PC-3 (cell line): ENCODE data around the gene IPO8. TPM values are rescaled to one million over a fixed set of nuclear protein-coding genes. Genes with fewer than 3 reads are reported as not detected.
A peak's percentile ranks its signal among the peaks of the same experiment; 100 is the strongest.
"Not testable (repeated sequence)": the region's sequence is repeated elsewhere in the genome, so short reads cannot be mapped to it uniquely, and the experiment has no call there.

Experiments used
- ATAC-seq: fragments of 200-7000 bp; cut with Tn5 transposase; 2 replicates; pipeline ENCODE4 v1.9.1; 2020; ENCODE audit warnings: mild to moderate bottlenecking, moderate library complexity
- BruUV-seq: library from RNA; stranded (reverse); fragments of 400-500 nt; replicated peaks from 2 replicates; lab custom pipeline; 2021; lab: Mats Ljungman, UMichigan
- CTCF ChIA-PET: fragments of 300-600 bp; sonication (Branson Sonifier 250); formaldehyde crosslinking; loops from one replicate; lab custom pipeline; 2022; ENCODE audit warnings: antibody characterized with exemption; lab: Charles Lee
- POLR2A ChIA-PET: fragments of 300-600 bp; sonication (Branson Sonifier 250); formaldehyde crosslinking; loops from one replicate; lab custom pipeline; 2022; ENCODE audit warnings: antibody characterized with exemption; ENCODE audit not compliant: unreplicated experiment; lab: Charles Lee
- DNase-seq: peaks from one replicate; pipeline ENCODE4 v3.0.0-alpha.2; 2015
- H2AFZ ChIP-seq: fragments of 300-600 bp; sonication (generic); 2 replicates; pipeline ENCODE4 v1.6.0; 2016; ENCODE audit warnings: antibody characterized with exemption, low read length
- H3F3A ChIP-seq: fragments of 300-600 bp; sonication (generic); one replicate; pipeline ENCODE4 v1.6.0; 2017; ENCODE audit warnings: antibody characterized with exemption, low read length, control low read depth, mild to moderate bottlenecking; ENCODE audit not compliant: unreplicated experiment
- H3K27ac ChIP-seq: fragments of 300-600 bp; sonication (generic); 2 replicates; pipeline ENCODE4 v1.5.1; 2016; ENCODE audit warnings: mild to moderate bottlenecking, low read length
- H3K27me3 ChIP-seq: fragments of 300-600 bp; sonication (generic); 2 replicates; pipeline ENCODE4 v1.6.1; 2016; ENCODE audit warnings: low read length, mixed read lengths
- H3K36me3 ChIP-seq: fragments of 300-600 bp; sonication (generic); 2 replicates; pipeline ENCODE4 v1.6.1; 2016; ENCODE audit warnings: low read depth, mixed run types, low read length, mixed read lengths
- H3K4me1 ChIP-seq: fragments of 300-600 bp; sonication (generic); 2 replicates; pipeline ENCODE4 v1.5.1; 2016; ENCODE audit warnings: low read length; ENCODE audit not compliant: insufficient read depth
- H3K4me2 ChIP-seq: fragments of 300-600 bp; sonication (generic); 2 replicates; pipeline ENCODE4 v1.6.0; 2016; ENCODE audit warnings: low read length
- H3K4me3 ChIP-seq: fragments of 300-600 bp; sonication (generic); 2 replicates; pipeline ENCODE4 v1.5.1; 2016; ENCODE audit warnings: mild to moderate bottlenecking, low read length, mixed read lengths
- H3K79me2 ChIP-seq: fragments of 300-600 bp; sonication (generic); 2 replicates; pipeline ENCODE4 v1.6.1; 2017; ENCODE audit warnings: low read length, mixed read lengths
- H3K9ac ChIP-seq: fragments of 300-600 bp; sonication (generic); 2 replicates; pipeline ENCODE4 v1.6.0; 2016; ENCODE audit warnings: mild to moderate bottlenecking, low read length
- H3K9me2 ChIP-seq: fragments of 300-600 bp; sonication (generic); replicated peaks from 2 replicates; pipeline ENCODE4 v1.6.1; 2016; ENCODE audit warnings: mixed run types, low read length, mixed read lengths
- H3K9me3 ChIP-seq: fragments of 300-600 bp; sonication (generic); 2 replicates; pipeline ENCODE4 v1.6.1; 2016; ENCODE audit warnings: low read length, mixed read lengths
- H4K20me1 ChIP-seq: fragments of 300-600 bp; sonication (generic); 2 replicates; pipeline ENCODE4 v1.6.1; 2016; ENCODE audit warnings: low read length, mixed read lengths
- EZH2 ChIP-seq: fragments of 300-600 bp; sonication (generic); IDR thresholded peaks from one replicate; pipeline ENCODE4 v1.6.1; 2017; ENCODE audit warnings: antibody characterized with exemption, mild to moderate bottlenecking, low read length; ENCODE audit not compliant: unreplicated experiment
- EZH2phosphoT487 ChIP-seq: fragments of 300-600 bp; sonication (generic); IDR thresholded peaks from 2 replicates; pipeline ENCODE4 v1.6.1; 2018; ENCODE audit warnings: mild to moderate bottlenecking, antibody characterized with exemption, low read length, borderline replicate concordance
- intact Hi-C: fragments of 100-400 bp; cut with micrococcal nuclease; formaldehyde crosslinking; loops from 2 replicates; pipeline ENCODE4 v1.9.0; 2023
- total RNA-seq: library from RNA; depleted of rRNA; stranded (reverse); fragments of >200 nt; gene quantifications from 2 replicates; pipeline ENCODE4 v1.2.3, GENCODE V29; 2014
- TF ChIP-seq, protein P1 (sequence below): fragments of 300-600 bp; sonication (generic); conservative IDR thresholded peaks from 2 replicates; pipeline ENCODE4 v1.5.1; 2017; ENCODE audit warnings: antibody characterized with exemption, low read depth, mild to moderate bottlenecking, low read length

IPO8 gene
- total RNA-seq, 1 experiment from 2014 or later = 13.3 TPM

DNA sequence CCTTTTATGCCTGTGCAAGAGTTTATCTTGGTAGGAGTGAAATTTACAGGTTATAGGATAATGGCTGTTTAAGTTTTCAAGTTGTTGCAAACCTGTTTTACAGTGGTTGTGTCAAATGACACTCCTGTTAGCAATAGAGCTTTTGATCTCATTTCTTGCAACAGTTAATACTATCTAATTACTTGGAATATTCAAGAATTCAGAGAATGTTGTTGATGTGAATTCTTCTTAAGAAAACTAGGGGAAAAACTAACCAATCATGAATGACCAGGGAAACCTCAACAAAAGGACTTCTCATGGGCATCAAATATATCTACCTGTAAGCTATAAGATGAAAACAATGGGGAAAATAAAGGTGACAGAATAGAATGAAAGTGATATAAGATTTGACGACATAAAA, 85.0 kb downstream of the IPO8 start:
- BruUV-seq = no TSS peak
- Histone ChIP-seq H3K79me2 (no peaks in the 10 kb centered on the region), H3K4me1 (no peaks in the 10 kb centered on the region), H3K4me3 (no peak overlapping the region), H3K36me3 (no peaks in the 10 kb centered on the region), H4K20me1 (no peaks in the 10 kb centered on the region), H3F3A (no peaks in the 10 kb centered on the region), H2AFZ (no peak overlapping the region), H3K4me2 (no peak overlapping the region), H3K9me3 (no peaks in the 10 kb centered on the region), H3K27me3 (no peaks in the 10 kb centered on the region), H3K27ac (no peak overlapping the region), H3K9ac (no peak overlapping the region), H3K9me2 (no peaks in the 10 kb centered on the region)
- ATAC-seq (no peak), DNase-seq (no peak)
- TF ChIP-seq, protein P1, sequence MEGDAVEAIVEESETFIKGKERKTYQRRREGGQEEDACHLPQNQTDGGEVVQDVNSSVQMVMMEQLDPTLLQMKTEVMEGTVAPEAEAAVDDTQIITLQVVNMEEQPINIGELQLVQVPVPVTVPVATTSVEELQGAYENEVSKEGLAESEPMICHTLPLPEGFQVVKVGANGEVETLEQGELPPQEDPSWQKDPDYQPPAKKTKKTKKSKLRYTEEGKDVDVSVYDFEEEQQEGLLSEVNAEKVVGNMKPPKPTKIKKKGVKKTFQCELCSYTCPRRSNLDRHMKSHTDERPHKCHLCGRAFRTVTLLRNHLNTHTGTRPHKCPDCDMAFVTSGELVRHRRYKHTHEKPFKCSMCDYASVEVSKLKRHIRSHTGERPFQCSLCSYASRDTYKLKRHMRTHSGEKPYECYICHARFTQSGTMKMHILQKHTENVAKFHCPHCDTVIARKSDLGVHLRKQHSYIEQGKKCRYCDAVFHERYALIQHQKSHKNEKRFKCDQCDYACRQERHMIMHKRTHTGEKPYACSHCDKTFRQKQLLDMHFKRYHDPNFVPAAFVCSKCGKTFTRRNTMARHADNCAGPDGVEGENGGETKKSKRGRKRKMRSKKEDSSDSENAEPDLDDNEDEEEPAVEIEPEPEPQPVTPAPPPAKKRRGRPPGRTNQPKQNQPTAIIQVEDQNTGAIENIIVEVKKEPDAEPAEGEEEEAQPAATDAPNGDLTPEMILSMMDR = no peak
- no peak for TF ChIP-seq EZH2phosphoT487
- no peak for TF ChIP-seq EZH2
- intact Hi-C loops = no loop called here
- ChIA-PET CTCF (no interaction called here), POLR2A (no interaction called here)

DNA sequence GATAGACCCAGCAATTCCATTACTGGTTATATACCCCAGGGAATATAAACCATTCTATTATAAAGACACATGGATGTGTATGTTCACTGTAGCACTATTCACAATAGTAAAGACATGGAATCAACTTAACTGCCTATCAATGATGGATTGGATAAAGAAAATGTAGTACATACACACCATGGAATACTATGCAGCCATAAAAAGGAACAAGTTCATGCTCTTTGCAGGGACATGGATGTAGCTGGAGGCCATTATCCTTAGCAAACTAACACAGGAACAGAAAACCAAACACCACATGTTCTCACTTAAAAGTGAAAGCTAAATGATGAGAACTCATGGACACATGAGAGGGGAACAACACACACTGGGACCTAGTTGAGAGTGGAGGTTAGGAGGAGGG, 85.8 kb downstream of the IPO8 start:
- DNase-seq, H3F3A ChIP-seq, H3K9ac ChIP-seq, H3K4me1 ChIP-seq, H2AFZ ChIP-seq, H3K9me2 ChIP-seq, BruUV-seq, POLR2A ChIA-PET, H3K36me3 ChIP-seq, H3K9me3 ChIP-seq, CTCF ChIA-PET, H3K79me2 ChIP-seq, H3K4me3 ChIP-seq, H3K4me2 ChIP-seq, ATAC-seq, H4K20me1 ChIP-seq, H3K27ac ChIP-seq, H3K27me3 ChIP-seq, intact Hi-C loops: not testable (repeated sequence)

DNA sequence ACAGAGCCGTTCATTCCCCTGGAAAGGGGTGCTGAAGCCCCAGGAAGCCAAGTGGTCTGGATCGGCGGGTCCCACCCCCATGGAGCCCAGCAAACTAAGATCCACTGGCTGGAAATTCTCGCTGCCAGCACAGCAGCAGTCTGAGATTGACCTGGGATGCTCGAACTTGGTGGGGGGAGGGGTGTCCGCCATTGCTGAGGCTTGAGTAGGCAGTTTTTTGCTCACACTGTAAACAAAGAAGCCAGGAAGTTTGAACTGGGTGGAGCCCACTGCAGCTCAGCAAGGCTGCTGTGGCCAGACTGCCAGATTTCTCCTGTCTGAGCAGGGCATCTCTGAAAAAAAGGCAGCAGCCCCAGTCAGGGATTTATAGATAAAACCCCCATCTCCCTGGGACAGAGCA, 91.4 kb downstream of the IPO8 start:
- CTCF ChIA-PET, intact Hi-C loops, H3K4me3 ChIP-seq, H3F3A ChIP-seq, H4K20me1 ChIP-seq, H3K9ac ChIP-seq, H3K9me3 ChIP-seq, H3K27me3 ChIP-seq, H3K9me2 ChIP-seq, H3K36me3 ChIP-seq, BruUV-seq, H3K79me2 ChIP-seq, H3K27ac ChIP-seq: not testable (repeated sequence)
- peak overlapping the region; percentile 78 for H2AFZ ChIP-seq
- H3K4me2 ChIP-seq = 0 out of 2 replicates have a peak overlapping the region, but pooled peaks have one; percentile 37
- DNase-seq (peak; percentile 63), ATAC-seq (peak; percentile 76)
- peaks cover 12% of the 10 kb centered on the region for H3K4me1 ChIP-seq
- POLR2A ChIA-PET = interaction anchor here (0.6 to 0.7 kb wide), 3 partner anchors 9 to 102 kb away, joined by 3 to 4 read pairs (median 3); no protein-coding TSS in a partner anchor

DNA sequence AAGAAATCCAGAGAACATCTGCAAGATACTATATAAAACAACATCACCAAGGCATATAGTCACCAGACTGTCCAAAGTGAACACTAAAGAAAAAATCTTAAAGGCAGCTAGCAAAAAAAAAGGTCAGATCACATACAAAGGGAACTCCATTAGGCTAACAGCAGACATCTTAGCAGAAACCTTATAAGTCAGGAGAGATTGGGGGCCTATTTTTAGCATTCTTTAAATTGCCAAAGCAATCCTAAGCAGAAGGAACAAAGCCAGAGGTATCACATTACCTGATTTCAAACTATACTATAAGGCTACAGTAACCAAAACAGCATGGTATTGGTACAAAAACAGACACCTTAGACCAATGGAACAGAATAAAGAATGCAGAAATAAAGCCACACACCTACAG, 92.5 kb downstream of the IPO8 start:
- no peaks in the 10 kb centered on the region for H3K79me2 ChIP-seq
- no peak overlapping the region for H3K27ac ChIP-seq
- no peaks in the 10 kb centered on the region for H3K9me2 ChIP-seq
- BruUV-seq = no TSS peak
- POLR2A ChIA-PET = no interaction called here
- CTCF ChIA-PET = no interaction called here
- H3K4me1 ChIP-seq = peaks cover 12% of the 10 kb centered on the region
- no peak overlapping the region for H3K4me2 ChIP-seq
- H4K20me1 ChIP-seq = no peaks in the 10 kb centered on the region
- no peaks in the 10 kb centered on the region for H3K27me3 ChIP-seq
- H3K4me3 ChIP-seq = no peak overlapping the region
- H3K9me3 ChIP-seq = no peaks in the 10 kb centered on the region
- H3K36me3 ChIP-seq = no peaks in the 10 kb centered on the region
- no peak overlapping the region for H2AFZ ChIP-seq
- TF ChIP-seq, protein P1 = no peak
- TF ChIP-seq EZH2phosphoT487 (no peak), EZH2 (no peak)
- no peak for DNase-seq
- intact Hi-C loops = no loop called here
- no peak for ATAC-seq
- no peaks in the 10 kb centered on the region for H3F3A ChIP-seq
- no peak overlapping the region for H3K9ac ChIP-seq
